HL-60/S4 treated with retinoic acid at 250 ng/mL for 4 days and 3 days (cell line): ENCODE measurements around the gene PYGB.
"Not testable (repeated sequence)": the region's sequence is repeated elsewhere in the genome, so short reads cannot be mapped to it uniquely, and the experiment has no call there.

Experiments used
- in situ Hi-C: fragments of 300-500 bp; cut with MboI; formaldehyde crosslinking; loops from 2 replicates; pipeline ENCODE4 v1.7.0; 2022; ENCODE audit warnings: low sequenced_read_pairs

The PYGB gene

GRCh38 chr20:25229486-25230165 is 18.3 kb upstream of the PYGB start:
- in situ Hi-C loops = no loop called here

DNA sequence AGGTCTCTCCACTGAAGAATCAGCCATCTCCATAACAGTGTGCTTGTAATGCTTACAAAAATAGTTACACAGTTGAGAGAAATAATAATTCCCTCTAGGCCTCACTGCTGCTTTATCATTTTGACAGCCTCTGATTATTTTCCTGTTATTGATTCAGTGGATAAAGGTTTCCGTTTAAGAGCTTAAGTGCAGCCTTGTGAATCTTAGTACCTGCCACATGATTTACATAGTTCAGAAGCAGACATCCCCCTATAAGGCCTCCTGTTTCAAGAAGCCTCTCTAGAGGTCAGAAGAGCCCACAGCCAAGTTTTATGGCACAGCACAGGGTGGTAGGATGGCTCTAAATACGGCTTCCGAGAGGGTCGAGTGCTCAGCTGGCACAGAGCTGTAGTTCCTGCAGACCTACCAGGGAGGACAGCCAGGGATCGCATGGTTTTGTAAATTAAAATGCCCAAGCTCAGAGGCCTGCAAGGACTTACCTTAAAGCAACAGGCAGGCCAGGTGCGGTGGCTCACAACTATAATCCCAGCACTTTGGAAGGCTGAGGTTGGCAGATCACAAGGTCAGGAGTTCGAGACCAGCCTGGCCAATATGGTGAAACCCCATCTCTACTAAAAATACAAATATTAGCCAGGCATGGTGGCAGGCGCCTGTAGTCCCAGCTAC is 17.6 kb upstream of the PYGB start:
- in situ Hi-C loops = no loop called here

- in situ Hi-C loops = no loop called here
Measured at GRCh38 chr20:25233016-25233772, 14.7 kb upstream of the PYGB start.

DNA sequence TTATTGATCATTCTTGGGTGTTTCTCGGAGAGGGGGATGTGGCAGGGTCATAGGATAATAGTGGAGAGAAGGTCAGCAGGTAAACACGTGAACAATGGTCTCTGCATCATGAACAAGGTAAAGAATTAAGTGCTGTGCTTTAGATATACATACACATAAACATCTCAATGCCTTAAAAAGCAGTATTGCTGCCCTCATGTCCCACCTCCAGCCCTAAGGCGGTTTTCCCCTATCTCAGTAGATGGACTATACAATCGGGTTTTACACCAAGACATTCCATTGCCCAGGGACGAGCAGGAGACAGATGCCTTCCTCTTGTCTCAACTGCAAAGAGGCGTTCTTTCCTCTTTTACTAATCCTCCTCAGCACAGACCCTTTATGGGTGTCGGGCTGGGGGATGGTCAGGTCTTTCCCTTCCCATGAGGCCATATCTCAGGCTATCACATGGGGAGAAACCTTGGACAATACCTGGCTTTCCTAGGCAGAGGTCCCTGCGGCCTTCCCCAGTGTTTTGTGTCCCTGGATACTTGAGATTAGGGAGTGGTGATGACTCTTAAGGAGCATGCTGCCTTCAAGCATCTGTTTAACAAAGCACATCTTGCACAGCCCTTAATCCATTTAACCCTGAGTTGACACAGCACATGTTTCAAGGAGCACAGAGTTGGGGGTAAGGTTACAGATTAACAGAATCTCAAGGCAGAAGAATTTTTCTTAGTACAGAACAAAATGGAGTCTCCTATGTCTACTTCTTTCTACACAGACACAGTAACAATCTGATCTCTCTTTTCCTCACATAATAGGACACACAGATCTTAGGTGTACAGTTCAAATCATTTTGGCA is 13.7 kb upstream of the PYGB start:
- in situ Hi-C loops = not testable (repeated sequence)

DNA sequence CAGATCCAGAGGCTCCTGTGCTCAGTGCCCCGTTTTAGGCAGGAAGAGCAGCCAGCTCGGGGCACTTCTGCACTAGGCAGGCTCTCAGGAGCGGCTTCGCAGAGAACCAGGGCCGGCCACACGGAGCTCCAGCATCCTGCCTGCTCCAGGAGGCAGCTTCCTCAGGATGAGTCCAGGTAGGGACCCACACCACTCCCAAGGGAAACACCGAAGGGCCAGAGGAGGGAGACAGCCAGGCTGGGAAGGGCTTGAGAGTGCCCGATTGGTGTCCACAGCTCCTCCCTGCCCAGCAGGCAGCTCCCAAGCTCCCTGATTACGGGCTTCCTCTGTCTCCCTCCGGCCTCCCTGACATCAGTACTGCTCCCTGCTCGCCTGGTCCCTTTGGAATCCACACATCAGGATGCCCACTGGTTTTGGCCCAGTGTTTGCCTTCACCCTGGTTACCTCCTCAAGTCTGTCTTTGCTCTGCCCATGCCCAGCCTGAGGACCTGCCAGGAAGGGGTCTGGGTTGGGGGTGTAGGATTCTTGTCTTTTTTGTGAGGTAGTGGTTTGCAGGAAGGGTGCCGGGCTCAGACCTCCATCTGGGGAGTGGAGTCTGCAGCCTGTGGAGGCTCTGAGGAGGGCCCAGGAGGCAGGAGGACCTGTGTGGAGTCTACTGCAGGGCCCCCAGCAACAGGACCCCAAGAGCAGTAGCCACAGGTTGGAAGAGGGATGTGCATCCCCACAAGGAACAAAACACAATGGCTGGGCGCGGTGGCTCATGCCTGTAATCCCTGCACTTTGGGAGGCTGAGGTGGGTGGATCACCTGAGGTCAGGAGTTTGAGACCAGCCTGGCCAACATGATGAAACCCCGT is 11.2 kb upstream of the PYGB start:
- in situ Hi-C loops = no loop called here

DNA sequence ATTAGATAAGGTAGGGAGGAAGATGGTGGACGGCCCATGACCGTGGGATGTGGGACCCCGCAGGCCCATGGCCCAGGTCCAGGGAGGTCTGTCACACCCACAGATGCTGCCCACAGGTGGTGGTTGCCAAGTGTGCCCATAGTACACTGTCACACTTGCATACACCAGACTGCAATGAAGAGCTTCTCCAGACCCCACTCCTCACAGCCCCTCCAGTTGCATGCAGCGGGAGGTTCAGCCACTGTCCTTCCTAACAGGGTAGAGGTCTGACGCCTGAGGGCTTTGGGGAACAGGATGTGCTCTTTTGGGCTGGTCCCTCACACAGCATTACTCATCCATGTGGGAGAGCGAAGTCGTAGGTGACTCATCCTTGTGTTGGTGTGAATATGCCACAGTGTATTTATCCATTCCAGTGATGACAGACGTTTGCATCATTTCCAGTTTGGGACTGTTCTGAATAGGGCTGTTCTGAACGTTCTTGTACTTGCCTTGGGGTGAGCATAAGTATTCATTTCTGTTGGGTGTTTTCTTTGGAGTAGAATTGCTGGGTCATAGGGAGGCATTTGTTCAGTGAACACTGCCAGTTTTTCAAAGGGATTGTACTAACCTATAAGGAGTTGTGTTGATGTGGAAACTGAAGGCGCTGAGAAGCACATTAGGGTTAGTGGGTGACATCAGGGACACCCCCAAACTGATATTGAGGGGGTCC is 10.1 kb upstream of the PYGB start:
- in situ Hi-C loops = no loop called here

GRCh38 chr20:25238319-25239037 is 9.4 kb upstream of the PYGB start:
- in situ Hi-C loops = no loop called here

GRCh38 chr20:25239387-25240370 is 8.2 kb upstream of the PYGB start:
- in situ Hi-C loops = no loop called here

- in situ Hi-C loops = not testable (repeated sequence)
Measured at GRCh38 chr20:25240851-25241658, 6.8 kb upstream of the PYGB start.

DNA sequence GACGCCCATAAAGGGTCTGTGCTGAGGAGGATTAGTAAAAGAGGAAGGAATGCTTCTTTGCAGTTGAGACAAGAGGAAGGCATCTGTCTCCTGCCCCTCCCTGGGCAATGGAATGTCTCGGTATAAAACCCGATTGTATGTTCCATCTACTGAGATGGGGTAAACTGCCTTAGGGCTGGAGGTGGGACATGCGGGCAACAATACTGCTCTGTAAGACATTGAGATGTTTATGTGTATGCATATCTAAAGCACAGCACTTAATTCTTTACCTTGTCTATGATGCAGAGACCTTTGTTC is 6.3 kb upstream of the PYGB start:
- in situ Hi-C loops = not testable (repeated sequence)

GRCh38 chr20:25242231-25242630 is 5.7 kb upstream of the PYGB start:
- in situ Hi-C loops = no loop called here

DNA sequence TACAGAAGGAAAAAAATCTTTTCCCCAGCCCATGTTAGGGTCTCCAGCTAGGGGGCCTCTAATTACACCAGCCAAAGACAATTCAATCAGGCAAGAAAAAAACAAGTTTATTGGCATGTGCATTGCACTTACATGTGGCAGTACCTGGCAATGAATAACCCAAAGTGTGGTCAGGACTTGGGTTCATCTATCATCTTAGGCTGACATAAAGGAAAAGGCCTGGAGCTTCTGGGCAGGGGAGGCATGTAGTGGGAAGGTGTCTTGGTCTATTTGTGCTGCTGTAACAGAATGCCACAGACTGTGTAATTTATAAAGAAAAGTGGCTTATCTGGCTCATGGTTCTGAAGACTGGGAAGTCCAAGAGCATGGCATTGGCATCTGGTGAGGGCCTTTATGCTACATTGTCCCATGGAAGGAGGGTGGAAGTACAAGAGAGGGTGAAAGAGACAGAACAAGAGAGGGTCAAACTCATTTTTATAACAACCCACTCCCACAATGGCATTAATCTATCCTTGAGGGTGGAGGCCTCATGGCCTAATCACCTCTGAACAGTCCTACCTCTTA is 4.4 kb upstream of the PYGB start:
- in situ Hi-C loops = no loop called here

GRCh38 chr20:25244976-25245375 is 2.9 kb upstream of the PYGB start:
- in situ Hi-C loops = no loop called here

GRCh38 chr20:25245461-25245860 is 2.4 kb upstream of the PYGB start:
- in situ Hi-C loops = no loop called here

DNA sequence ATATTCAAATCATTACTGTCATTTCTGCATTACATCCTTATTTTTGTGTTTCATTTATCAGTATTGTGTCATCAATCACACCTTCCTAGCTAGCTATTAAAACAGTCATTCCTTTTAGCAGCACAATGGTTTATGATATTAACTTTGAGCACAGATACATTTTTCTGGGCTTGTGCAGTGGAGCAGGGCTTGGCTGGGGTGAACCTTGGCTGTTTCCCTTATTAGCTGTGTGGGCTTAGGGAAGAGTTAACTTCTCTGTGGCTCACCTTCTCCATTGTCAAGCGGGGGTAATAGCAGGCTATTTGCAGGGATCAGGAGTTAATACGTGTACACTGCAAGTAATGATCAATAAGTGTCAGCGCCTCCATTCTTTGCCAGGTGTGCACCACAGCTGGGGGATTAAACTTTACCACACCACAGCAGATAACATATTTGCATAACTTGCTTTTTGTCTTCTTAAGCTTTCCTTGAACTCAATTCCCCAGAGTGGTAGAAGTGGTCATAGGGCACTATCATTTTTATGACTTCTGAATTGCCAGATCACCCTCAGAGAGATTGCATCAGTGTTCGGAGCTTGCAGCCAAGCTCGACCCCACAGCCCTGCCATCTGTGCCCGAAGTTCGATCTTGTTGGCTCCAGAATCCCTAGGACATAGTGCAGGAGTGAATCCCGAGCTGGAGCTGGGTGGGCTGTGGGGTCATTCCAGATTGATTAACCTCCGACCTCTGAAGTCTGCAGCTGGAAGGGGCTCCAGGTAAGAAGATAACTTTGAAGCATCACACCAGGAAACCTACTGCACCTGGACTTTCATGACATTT is 1.5 kb upstream of the PYGB start:
- in situ Hi-C loops = no loop called here

DNA sequence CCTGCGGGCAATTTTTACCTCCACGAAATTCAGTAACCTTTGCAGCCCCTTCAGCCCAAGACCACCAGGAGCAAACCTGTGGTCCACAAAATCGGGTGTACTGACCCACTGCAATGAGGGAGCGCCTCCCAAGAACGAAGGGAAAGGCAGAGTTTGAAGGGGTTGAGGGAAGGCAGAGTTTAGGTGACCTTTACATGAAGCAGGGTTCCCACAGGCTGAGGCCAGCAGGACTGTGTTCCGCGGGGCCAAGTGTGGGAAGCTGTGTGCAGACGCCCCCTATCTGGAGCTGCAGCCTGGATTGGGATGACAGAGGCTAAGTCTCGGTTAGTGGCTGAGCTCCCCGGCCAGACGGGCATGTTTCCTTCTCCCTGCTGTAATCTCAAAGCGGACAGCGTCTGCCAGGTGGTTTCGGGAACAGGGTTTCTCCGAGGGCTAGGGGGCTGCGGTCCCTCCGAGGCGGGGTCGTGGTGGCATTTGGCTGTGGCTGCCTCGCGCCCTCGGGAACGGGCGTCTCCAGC is 826 bp upstream of the PYGB start:
- in situ Hi-C loops = no loop called here
